ENCODE results near the gene TXNRD1. TPM values are rescaled to one million over a fixed set of nuclear protein-coding genes. Genes with fewer than 3 reads are reported as not detected.

Gene TXNRD1
- total and polyA plus RNA-seq, 4 donors = 23.6 to 70.8 (median 55.7) TPM

DNA sequence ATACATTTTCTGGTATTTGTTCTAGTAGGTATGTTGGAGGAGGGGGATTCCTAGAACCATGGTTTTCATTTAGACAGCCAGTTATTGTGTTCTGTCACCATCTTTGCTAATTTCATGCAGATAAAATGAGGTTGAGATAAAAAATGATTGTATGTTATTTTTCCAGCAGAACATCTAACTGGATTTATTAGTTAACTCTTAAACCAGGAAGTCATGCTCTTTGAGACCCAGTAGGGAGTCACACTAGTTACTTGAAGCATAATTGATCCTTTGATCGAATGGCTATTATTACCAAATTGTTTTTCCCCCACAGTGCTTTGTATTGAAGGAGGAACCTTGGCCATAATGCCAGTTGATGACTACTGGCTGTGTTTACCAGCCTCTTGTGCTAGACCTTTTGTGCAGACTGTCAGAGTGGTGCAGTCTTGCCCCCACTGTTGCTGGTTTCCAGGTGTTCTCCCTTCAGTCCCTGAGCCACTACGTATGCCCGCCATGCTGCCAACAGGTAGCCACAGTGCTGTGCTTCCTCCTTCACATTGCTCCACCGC is 93.9 kb downstream of the TXNRD1 start:
- H3K36me3 ChIP-seq (ENCODE audit: control insufficient read depth in 4 of 4, insufficient read depth in 3 of 4, low read depth in 1 of 4, low read length in 3 of 4) = peaks cover 10 to 30% (median 26%) of the 10 kb centered on the region in 4 donors
- WGBS = 95% methylated on average over 4 of the region's 4 CpGs
- no peak overlapping the region for H3K27ac ChIP-seq (ENCODE audit: low read depth in 1 of 2, low read length in 2 of 2)
- no peaks in the 10 kb centered on the region for H3K27me3 ChIP-seq (ENCODE audit: control insufficient read depth in 4 of 4, insufficient read depth in 4 of 4, low read length in 3 of 4)
- no peak for TF ChIP-seq EGR1 (IDR thresholded peaks at IDR 0.05; ENCODE audit: low read depth in 2 of 2)
- TF ChIP-seq SP1 (IDR thresholded peaks at IDR 0.05) = no peak
- no peak for TF ChIP-seq NR2F2 (IDR thresholded peaks at IDR 0.05)
- no peak for TF ChIP-seq HNF4A (conservative IDR thresholded peaks at IDR 0.05)
- no peak overlapping the region for H3K9ac ChIP-seq (ENCODE audit: low read depth in 1 of 2, low read length in 2 of 2)
- no peak for DNase-seq (ENCODE audit: low spot score)
- H3K4me3 ChIP-seq (ENCODE audit: low read depth in 1 of 3, low read length in 3 of 3) = no peak overlapping the region
- H3K9me3 ChIP-seq (ENCODE audit: control insufficient read depth in 4 of 4, low read length in 3 of 4) = no peaks in the 10 kb centered on the region
- peaks cover 0 to 4% (median 0%) of the 10 kb centered on the region in 4 donors for H3K4me1 ChIP-seq (ENCODE audit: control insufficient read depth in 4 of 4, insufficient read depth in 4 of 4, low read length in 3 of 4)

GRCh38 chr12:104310751-104311633 is 95.4 kb downstream of the TXNRD1 start:
- Histone ChIP-seq H3K4me1 (ENCODE audit: control insufficient read depth in 4 of 4, insufficient read depth in 4 of 4, low read length in 3 of 4) (peaks cover 0 to 1% (median 0%) of the 10 kb centered on the region in 4 donors), H3K4me3 (ENCODE audit: low read depth in 1 of 3, low read length in 3 of 3) (no peak overlapping the region), H3K9me3 (ENCODE audit: control insufficient read depth in 4 of 4, low read length in 3 of 4) (no peaks in the 10 kb centered on the region), H3K27ac (ENCODE audit: low read depth in 1 of 2, low read length in 2 of 2) (no peak overlapping the region), H3K36me3 (ENCODE audit: control insufficient read depth in 4 of 4, insufficient read depth in 3 of 4, low read depth in 1 of 4, low read length in 3 of 4) (peaks cover 11 to 41% (median 32%) of the 10 kb centered on the region in 4 donors), H3K27me3 (ENCODE audit: control insufficient read depth in 4 of 4, insufficient read depth in 4 of 4, low read length in 3 of 4) (no peaks in the 10 kb centered on the region), H3K9ac (ENCODE audit: low read depth in 1 of 2, low read length in 2 of 2) (no peak overlapping the region)
- WGBS = 84% methylated on average over 5 of the region's 5 CpGs
- no peak for DNase-seq (ENCODE audit: low spot score)
- TF ChIP-seq CTCF (IDR thresholded peaks at IDR 0.05; ENCODE audit: low read depth, low read length, missing input control) = no peak
- TF ChIP-seq RAD21 (IDR thresholded peaks at IDR 0.05) = no peak
- no peak for TF ChIP-seq SP1 (IDR thresholded peaks at IDR 0.05)
- TF ChIP-seq HNF4G (IDR thresholded peaks at IDR 0.05) = no peak
- TF ChIP-seq NR2F2 (IDR thresholded peaks at IDR 0.05) = no peak
- TF ChIP-seq, protein P1, sequence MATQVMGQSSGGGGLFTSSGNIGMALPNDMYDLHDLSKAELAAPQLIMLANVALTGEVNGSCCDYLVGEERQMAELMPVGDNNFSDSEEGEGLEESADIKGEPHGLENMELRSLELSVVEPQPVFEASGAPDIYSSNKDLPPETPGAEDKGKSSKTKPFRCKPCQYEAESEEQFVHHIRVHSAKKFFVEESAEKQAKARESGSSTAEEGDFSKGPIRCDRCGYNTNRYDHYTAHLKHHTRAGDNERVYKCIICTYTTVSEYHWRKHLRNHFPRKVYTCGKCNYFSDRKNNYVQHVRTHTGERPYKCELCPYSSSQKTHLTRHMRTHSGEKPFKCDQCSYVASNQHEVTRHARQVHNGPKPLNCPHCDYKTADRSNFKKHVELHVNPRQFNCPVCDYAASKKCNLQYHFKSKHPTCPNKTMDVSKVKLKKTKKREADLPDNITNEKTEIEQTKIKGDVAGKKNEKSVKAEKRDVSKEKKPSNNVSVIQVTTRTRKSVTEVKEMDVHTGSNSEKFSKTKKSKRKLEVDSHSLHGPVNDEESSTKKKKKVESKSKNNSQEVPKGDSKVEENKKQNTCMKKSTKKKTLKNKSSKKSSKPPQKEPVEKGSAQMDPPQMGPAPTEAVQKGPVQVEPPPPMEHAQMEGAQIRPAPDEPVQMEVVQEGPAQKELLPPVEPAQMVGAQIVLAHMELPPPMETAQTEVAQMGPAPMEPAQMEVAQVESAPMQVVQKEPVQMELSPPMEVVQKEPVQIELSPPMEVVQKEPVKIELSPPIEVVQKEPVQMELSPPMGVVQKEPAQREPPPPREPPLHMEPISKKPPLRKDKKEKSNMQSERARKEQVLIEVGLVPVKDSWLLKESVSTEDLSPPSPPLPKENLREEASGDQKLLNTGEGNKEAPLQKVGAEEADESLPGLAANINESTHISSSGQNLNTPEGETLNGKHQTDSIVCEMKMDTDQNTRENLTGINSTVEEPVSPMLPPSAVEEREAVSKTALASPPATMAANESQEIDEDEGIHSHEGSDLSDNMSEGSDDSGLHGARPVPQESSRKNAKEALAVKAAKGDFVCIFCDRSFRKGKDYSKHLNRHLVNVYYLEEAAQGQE (IDR thresholded peaks at IDR 0.05) = no peak
- TF ChIP-seq GABPA (IDR thresholded peaks at IDR 0.05 in 1 of 2, conservative IDR thresholded peaks at IDR 0.05 in 1 of 2) = no peak
- TF ChIP-seq RXRA (IDR thresholded peaks at IDR 0.05) = no peak
- no peak for TF ChIP-seq EGR1 (IDR thresholded peaks at IDR 0.05; ENCODE audit: low read depth in 2 of 2)
